Chondrocyte (in vitro differentiated cells): ENCODE results near the gene CD82. TPM values are rescaled to one million over a fixed set of nuclear protein-coding genes. Genes with fewer than 3 reads are reported as not detected.

Experiments
- DNase-seq: peaks from one replicate; pipeline ENCODE4 v3.0.0; 2021; ENCODE audit warnings: mixed read lengths, low spot score
- H3K27ac Mint-ChIP-seq: one replicate; pipeline ENCODE4 v1.8.0; 2021; ENCODE audit warnings: mild to moderate bottlenecking, moderate library complexity, mixed read lengths; ENCODE audit not compliant: unreplicated experiment
- H3K27me3 Mint-ChIP-seq: 2 replicates; pipeline ENCODE4 v1.8.0; 2021; ENCODE audit warnings: low read depth, mixed read lengths
- H3K36me3 Mint-ChIP-seq: 2 replicates; pipeline ENCODE4 v1.8.0; 2021; ENCODE audit warnings: low read depth, mixed read lengths
- H3K4me1 Mint-ChIP-seq: 2 replicates; pipeline ENCODE4 v1.8.0; 2021; ENCODE audit warnings: low read depth, mild to moderate bottlenecking, mixed read lengths
- H3K4me3 Mint-ChIP-seq: one replicate; pipeline ENCODE4 v1.8.0; 2021; ENCODE audit warnings: mild to moderate bottlenecking, moderate library complexity, mixed read lengths; ENCODE audit not compliant: unreplicated experiment
- H3K9me3 Mint-ChIP-seq: 2 replicates; pipeline ENCODE4 v1.8.0; 2021; ENCODE audit warnings: low read depth, mixed read lengths
- total RNA-seq: library from RNA; stranded (reverse); gene quantifications from 3 replicates; pipeline ENCODE4 v1.2.1, GENCODE V29; 2021
- TF ChIP-seq, protein P1 (sequence below): fragments of 200-600 bp; sonication (generic); IDR thresholded peaks from 2 replicates; pipeline ENCODE4 v1.5.0; 2021; ENCODE audit warnings: antibody characterized with exemption, mild to moderate bottlenecking, moderate library complexity

CD82 gene
- total RNA-seq, 1 donor from 2014 or later, result 14.4 TPM

DNA sequence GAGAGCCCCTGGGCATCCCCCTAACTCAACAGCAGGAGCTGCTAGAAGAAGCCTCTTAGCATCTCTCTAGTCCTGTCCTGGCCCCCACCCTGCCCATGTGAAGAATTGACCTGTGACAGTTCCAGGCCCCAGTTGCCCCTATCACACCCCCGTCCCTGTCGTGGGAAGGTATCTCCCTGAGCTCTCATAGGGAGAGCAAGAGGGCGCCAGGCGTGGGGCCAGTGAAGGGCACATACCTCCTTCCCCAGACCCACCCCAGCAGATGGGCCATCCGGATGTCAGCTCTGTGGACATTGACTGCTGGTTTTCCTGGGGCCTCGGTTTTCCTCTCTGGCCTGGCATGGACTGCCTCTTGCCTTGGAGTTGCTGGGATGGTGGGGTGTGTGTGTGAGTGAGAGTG is 29.5 kb downstream of the CD82 start:
- H3K36me3 Mint-ChIP-seq, result no peaks in the 10 kb centered on the region
- no peak overlapping the region for H3K4me3 Mint-ChIP-seq
- TF ChIP-seq, protein P1, sequence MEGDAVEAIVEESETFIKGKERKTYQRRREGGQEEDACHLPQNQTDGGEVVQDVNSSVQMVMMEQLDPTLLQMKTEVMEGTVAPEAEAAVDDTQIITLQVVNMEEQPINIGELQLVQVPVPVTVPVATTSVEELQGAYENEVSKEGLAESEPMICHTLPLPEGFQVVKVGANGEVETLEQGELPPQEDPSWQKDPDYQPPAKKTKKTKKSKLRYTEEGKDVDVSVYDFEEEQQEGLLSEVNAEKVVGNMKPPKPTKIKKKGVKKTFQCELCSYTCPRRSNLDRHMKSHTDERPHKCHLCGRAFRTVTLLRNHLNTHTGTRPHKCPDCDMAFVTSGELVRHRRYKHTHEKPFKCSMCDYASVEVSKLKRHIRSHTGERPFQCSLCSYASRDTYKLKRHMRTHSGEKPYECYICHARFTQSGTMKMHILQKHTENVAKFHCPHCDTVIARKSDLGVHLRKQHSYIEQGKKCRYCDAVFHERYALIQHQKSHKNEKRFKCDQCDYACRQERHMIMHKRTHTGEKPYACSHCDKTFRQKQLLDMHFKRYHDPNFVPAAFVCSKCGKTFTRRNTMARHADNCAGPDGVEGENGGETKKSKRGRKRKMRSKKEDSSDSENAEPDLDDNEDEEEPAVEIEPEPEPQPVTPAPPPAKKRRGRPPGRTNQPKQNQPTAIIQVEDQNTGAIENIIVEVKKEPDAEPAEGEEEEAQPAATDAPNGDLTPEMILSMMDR, result no peak
- no peak overlapping the region for H3K27ac Mint-ChIP-seq
- H3K9me3 Mint-ChIP-seq, result no peaks in the 10 kb centered on the region
- H3K4me1 Mint-ChIP-seq, result peaks cover 14% of the 10 kb centered on the region
- no peak for DNase-seq
- no peaks in the 10 kb centered on the region for H3K27me3 Mint-ChIP-seq

DNA sequence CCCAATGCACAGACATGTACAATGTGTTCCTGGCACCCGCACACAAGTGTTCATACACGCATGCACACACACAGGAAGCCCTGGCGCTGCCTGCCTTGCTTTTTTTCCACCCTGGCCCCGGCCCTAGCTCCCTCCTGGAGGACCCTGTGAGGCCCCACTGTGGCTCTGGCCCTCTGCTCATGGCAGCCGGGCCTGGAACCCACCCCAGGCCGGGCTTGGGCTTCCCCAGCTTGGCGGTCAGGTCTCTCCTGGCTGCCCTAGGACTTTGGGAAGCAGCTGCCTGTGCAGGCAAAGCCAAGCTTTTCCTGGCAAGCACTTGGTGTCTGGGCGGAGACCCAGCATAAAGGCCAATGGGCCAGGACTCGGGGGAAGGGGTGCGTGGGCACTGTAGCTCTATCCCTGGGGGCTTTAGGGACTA is 30.5 kb downstream of the CD82 start:
- Mint-ChIP-seq H3K27ac (no peak overlapping the region), H3K27me3 (no peaks in the 10 kb centered on the region), H3K36me3 (no peaks in the 10 kb centered on the region), H3K9me3 (no peaks in the 10 kb centered on the region), H3K4me1 (peaks cover 18% of the 10 kb centered on the region), H3K4me3 (no peak overlapping the region)
- no peak for DNase-seq
- TF ChIP-seq, protein P1, result no peak

DNA sequence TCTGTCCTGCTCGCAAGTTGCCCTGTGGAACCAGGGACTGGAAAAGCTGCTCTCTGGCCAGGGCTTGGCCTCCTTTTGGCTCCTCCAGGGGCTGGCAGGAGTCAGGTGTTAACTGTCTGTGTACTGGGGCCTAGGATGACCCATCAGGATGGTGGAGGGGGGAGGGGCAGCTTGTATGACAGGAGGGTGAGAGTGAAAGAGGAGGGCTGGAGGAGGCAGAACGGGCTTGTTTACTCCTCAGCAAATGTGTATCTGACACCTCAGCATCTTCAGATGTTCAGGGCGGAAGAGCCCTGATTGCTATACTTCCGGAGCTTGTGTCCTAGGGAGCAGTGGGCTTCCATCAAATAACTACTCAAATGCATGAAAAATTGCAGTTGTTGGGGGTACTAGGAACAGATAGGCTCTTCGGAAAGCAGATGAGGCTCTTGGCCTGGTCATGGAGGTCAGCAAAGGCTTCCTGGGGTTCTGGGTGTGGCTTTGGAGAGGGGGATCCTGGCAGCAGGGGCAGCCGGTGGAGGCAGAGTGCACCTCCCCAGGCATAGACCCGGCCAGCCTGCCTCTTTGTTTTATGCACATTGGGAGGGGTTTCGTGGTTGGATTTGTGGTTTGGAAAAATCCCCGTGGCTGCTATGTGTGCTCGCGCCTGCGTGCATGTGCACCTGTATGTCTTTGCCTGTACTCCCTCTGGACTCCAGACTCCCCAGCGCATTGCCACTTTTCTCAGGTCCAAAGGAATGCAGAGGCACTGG is 31.2 kb downstream of the CD82 start:
- Mint-ChIP-seq H3K27ac (no peak overlapping the region), H3K9me3 (no peaks in the 10 kb centered on the region), H3K4me1 (peaks cover 22% of the 10 kb centered on the region), H3K4me3 (no peak overlapping the region), H3K27me3 (no peaks in the 10 kb centered on the region), H3K36me3 (no peaks in the 10 kb centered on the region)
- TF ChIP-seq, protein P1, result no peak
- no peak for DNase-seq

DNA sequence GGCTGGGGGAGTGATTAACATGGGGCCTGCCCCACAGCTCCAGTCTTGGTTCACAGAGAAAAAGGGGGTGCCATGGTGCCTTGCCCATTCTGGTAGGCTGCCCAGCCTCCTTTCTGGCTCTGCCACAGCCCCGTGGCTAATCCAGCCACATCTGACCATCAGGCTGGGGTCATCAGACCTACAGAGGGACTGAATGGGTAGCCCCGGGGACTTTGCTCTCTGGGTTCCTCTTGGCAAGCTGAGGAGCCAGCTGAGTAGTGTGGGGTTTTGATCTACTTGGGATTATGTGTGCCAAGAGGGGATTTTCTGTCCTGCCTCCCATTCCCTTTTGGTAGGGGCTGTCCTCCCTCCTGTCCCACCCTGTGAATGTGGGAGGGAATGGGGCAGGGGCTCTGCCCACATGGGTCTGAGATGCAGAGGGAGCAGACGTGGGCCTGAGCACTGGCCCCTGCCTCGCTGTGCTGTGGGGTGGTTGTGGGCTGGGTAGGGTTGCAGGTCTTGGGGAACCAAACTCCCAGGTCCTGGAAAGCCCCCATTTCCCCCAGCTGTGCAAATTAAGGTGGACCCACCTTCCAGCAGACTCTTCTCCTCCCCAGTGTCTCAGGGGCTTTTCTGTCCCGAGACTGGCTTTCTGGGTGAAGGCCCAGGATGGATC is 32.0 kb downstream of the CD82 start:
- H3K9me3 Mint-ChIP-seq, result no peaks in the 10 kb centered on the region
- DNase-seq, result no peak
- no peak overlapping the region for H3K27ac Mint-ChIP-seq
- H3K27me3 Mint-ChIP-seq, result no peaks in the 10 kb centered on the region
- H3K4me1 Mint-ChIP-seq, result peaks cover 23% of the 10 kb centered on the region
- H3K36me3 Mint-ChIP-seq, result no peaks in the 10 kb centered on the region
- H3K4me3 Mint-ChIP-seq, result no peak overlapping the region
- TF ChIP-seq, protein P1, result no peak

DNA sequence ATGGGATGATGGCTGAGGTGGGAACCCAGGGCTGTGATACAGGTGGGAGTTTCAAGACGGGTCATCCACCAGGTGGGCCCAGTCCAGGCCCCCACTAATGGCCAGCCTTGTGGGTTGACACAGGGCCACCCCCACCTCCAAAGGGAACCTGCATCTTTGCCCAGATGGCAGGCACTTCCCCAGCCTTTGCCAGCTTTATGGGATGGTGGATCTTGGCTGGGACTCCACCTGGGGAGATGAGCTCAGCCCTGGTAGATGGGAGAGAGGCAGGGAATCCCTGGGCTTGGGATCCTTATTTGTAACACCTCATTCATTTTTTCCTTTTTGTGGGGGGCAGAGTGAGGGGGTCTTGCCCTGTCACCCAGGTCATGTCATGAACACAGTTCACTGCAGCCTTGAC is 33.4 kb downstream of the CD82 start:
- peaks cover 32% of the 10 kb centered on the region for H3K4me1 Mint-ChIP-seq
- DNase-seq, result no peak
- no peak overlapping the region for H3K4me3 Mint-ChIP-seq
- TF ChIP-seq, protein P1, result no peak
- no peaks in the 10 kb centered on the region for H3K9me3 Mint-ChIP-seq
- H3K27me3 Mint-ChIP-seq, result no peaks in the 10 kb centered on the region
- H3K27ac Mint-ChIP-seq, result no peak overlapping the region
- H3K36me3 Mint-ChIP-seq, result no peaks in the 10 kb centered on the region
